Measurements from ENCODE around the gene ACVR1B. TPM values are rescaled to one million over a fixed set of nuclear protein-coding genes. Genes with fewer than 3 reads are reported as not detected.

Gene ACVR1B
- total RNA-seq, 3 donors from 2014 or later (not counting 1 experiment from before 2014, with no cell fraction given) = 5.9 to 9.6 (median 6.6) TPM

GRCh38 chr12:51960890-51961289 lies 9.4 kb downstream of the ACVR1B start:
- intact Hi-C loops (cut with micrococcal nuclease) = no loop called here
- Histone ChIP-seq H3K4me3 (ENCODE audit: low read length) (no peak overlapping the region), H3K27me3 (ENCODE audit: control insufficient read depth, insufficient read depth, low read length) (no peaks in the 10 kb centered on the region), H3K4me1 (ENCODE audit: control insufficient read depth, insufficient read depth, low read length) (no peaks in the 10 kb centered on the region), H3K9me3 (ENCODE audit: control insufficient read depth, insufficient read depth, low read length) (no peaks in the 10 kb centered on the region), H3K36me3 (ENCODE audit: control insufficient read depth, insufficient read depth, low read length) (no peaks in the 10 kb centered on the region), H3K27ac (ENCODE audit: low read length) (no peak overlapping the region)
- Mint-ChIP-seq H3K27ac (no peak overlapping the region), H3K4me1 (peaks cover 3% of the 10 kb centered on the region in 2 donors), H3K36me3 (no peaks in the 10 kb centered on the region), H3K4me3 (no peak overlapping the region), H3K27me3 (ENCODE audit: low read depth in 2 of 2) (no peaks in the 10 kb centered on the region), H3K9me3 (no peaks in the 10 kb centered on the region)
- no CpG with 5 or more reads among the region's 6 CpGs for WGBS (ENCODE audit: insufficient coverage)
- no peak for DNase-seq
- no peak for TF ChIP-seq CTCF (IDR thresholded peaks at IDR 0.05)
- no peak for ATAC-seq

GRCh38 chr12:51961834-51962233 lies 10.3 kb downstream of the ACVR1B start:
- H3K4me1 Mint-ChIP-seq = no peaks in the 10 kb centered on the region
- no peaks in the 10 kb centered on the region for H3K4me1 ChIP-seq (ENCODE audit: control insufficient read depth, insufficient read depth, low read length)
- H3K36me3 Mint-ChIP-seq = no peaks in the 10 kb centered on the region
- 45% methylated on average over 1 of the region's 1 CpG for WGBS (ENCODE audit: insufficient coverage)
- H3K9me3 Mint-ChIP-seq = no peaks in the 10 kb centered on the region
- intact Hi-C loops (cut with micrococcal nuclease) = no loop called here
- no peak overlapping the region for H3K4me3 Mint-ChIP-seq
- H3K9me3 ChIP-seq (ENCODE audit: control insufficient read depth, insufficient read depth, low read length) = no peaks in the 10 kb centered on the region
- H3K27me3 ChIP-seq (ENCODE audit: control insufficient read depth, insufficient read depth, low read length) = no peaks in the 10 kb centered on the region
- TF ChIP-seq CTCF (IDR thresholded peaks at IDR 0.05) = no peak
- no peak overlapping the region for H3K27ac ChIP-seq (ENCODE audit: low read length)
- no peak for ATAC-seq
- DNase-seq = peak in 1 of 2 donors; percentile 19
- H3K27me3 Mint-ChIP-seq (ENCODE audit: low read depth in 2 of 2) = no peaks in the 10 kb centered on the region
- no peak overlapping the region for H3K27ac Mint-ChIP-seq
- H3K4me3 ChIP-seq (ENCODE audit: low read length) = no peak overlapping the region
- no peaks in the 10 kb centered on the region for H3K36me3 ChIP-seq (ENCODE audit: control insufficient read depth, insufficient read depth, low read length)

GRCh38 chr12:51962737-51963136 lies 11.2 kb downstream of the ACVR1B start:
- no peaks in the 10 kb centered on the region for H3K9me3 Mint-ChIP-seq
- TF ChIP-seq CTCF (IDR thresholded peaks at IDR 0.05) = no peak
- no peak for DNase-seq
- H3K36me3 Mint-ChIP-seq = no peaks in the 10 kb centered on the region
- H3K9me3 ChIP-seq (ENCODE audit: control insufficient read depth, insufficient read depth, low read length) = no peaks in the 10 kb centered on the region
- H3K4me3 ChIP-seq (ENCODE audit: low read length) = no peak overlapping the region
- H3K27me3 ChIP-seq (ENCODE audit: control insufficient read depth, insufficient read depth, low read length) = no peaks in the 10 kb centered on the region
- H3K4me3 Mint-ChIP-seq = no peak overlapping the region
- ATAC-seq = no peak
- intact Hi-C loops (cut with micrococcal nuclease) = no loop called here
- H3K27ac ChIP-seq (ENCODE audit: low read length) = no peak overlapping the region
- H3K27ac Mint-ChIP-seq = no peak overlapping the region
- H3K4me1 Mint-ChIP-seq = no peaks in the 10 kb centered on the region
- H3K4me1 ChIP-seq (ENCODE audit: control insufficient read depth, insufficient read depth, low read length) = no peaks in the 10 kb centered on the region
- no peaks in the 10 kb centered on the region for H3K36me3 ChIP-seq (ENCODE audit: control insufficient read depth, insufficient read depth, low read length)
- no peaks in the 10 kb centered on the region for H3K27me3 Mint-ChIP-seq (ENCODE audit: low read depth in 2 of 2)
- WGBS (ENCODE audit: insufficient coverage) = 41% methylated on average over 2 of the region's 3 CpGs

GRCh38 chr12:51963477-51963876 lies 12.0 kb downstream of the ACVR1B start:
- intact Hi-C loops (cut with micrococcal nuclease) = no loop called here
- WGBS (ENCODE audit: insufficient coverage) = 100% methylated on average over 1 of the region's 4 CpGs
- H3K9me3 Mint-ChIP-seq = no peaks in the 10 kb centered on the region

More at GRCh38 chr12:51963477-51963876, 12.0 kb downstream of the ACVR1B start:
- TF ChIP-seq CTCF (IDR thresholded peaks at IDR 0.05) = no peak
- H3K27ac ChIP-seq (ENCODE audit: low read length) = no peak overlapping the region
- Mint-ChIP-seq H3K27me3 (ENCODE audit: low read depth in 2 of 2) (no peaks in the 10 kb centered on the region), H3K36me3 (no peaks in the 10 kb centered on the region), H3K27ac (no peak overlapping the region), H3K4me1 (no peaks in the 10 kb centered on the region), H3K4me3 (no peak overlapping the region)
- no peaks in the 10 kb centered on the region for H3K9me3 ChIP-seq (ENCODE audit: control insufficient read depth, insufficient read depth, low read length)
- H3K4me3 ChIP-seq (ENCODE audit: low read length) = no peak overlapping the region
- ATAC-seq = no peak
- no peaks in the 10 kb centered on the region for H3K36me3 ChIP-seq (ENCODE audit: control insufficient read depth, insufficient read depth, low read length)
- no peaks in the 10 kb centered on the region for H3K27me3 ChIP-seq (ENCODE audit: control insufficient read depth, insufficient read depth, low read length)
- H3K4me1 ChIP-seq (ENCODE audit: control insufficient read depth, insufficient read depth, low read length) = no peaks in the 10 kb centered on the region
- DNase-seq = no peak
